DOHH2 (cell line): ENCODE results near the gene SERF2.

Source experiments
- CTCF ChIP-seq: fragments of 200-600 bp; sonication (generic); IDR thresholded peaks from one replicate; pipeline ENCODE4 v1.5.1; 2014; ENCODE audit warnings: antibody characterized with exemption, mild to moderate bottlenecking, low read depth, low read length; ENCODE audit not compliant: poor library complexity, severe bottlenecking
- EZH2phosphoT487 ChIP-seq: fragments of 200-600 bp; sonication (generic); IDR thresholded peaks from 2 replicates; pipeline ENCODE4 v1.6.1; 2017; ENCODE audit warnings: borderline replicate concordance, mild to moderate bottlenecking, antibody characterized with exemption, low read length, moderate library complexity, mixed read lengths

DNA sequence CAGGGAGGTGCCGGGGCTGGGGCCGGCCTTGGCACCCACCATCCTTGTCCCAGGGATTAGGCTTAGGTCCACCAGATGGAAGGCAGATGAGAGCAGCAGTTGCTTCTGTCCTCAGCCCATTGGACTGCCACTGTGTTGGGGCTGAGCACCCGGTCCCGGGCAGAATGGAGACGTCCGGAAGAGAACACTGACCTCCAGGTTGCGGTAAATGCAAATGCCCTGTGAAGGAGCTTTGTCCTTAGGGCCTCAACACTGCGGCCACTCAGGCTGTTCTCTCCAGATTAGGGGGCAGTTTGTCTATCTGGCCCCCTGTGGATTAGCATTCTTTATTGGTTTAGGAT is 7.8 kb downstream of the SERF2 start, which contains the start of gene SERINC4:
- TF ChIP-seq CTCF: no peak
- TF ChIP-seq EZH2phosphoT487: no peak
